ENCODE results near the gene IL1RAPL2.

GRCh38 chrX:104864296-104864695 is 298.3 kb downstream of the IL1RAPL2 start:
- TF ChIP-seq, protein P1, sequence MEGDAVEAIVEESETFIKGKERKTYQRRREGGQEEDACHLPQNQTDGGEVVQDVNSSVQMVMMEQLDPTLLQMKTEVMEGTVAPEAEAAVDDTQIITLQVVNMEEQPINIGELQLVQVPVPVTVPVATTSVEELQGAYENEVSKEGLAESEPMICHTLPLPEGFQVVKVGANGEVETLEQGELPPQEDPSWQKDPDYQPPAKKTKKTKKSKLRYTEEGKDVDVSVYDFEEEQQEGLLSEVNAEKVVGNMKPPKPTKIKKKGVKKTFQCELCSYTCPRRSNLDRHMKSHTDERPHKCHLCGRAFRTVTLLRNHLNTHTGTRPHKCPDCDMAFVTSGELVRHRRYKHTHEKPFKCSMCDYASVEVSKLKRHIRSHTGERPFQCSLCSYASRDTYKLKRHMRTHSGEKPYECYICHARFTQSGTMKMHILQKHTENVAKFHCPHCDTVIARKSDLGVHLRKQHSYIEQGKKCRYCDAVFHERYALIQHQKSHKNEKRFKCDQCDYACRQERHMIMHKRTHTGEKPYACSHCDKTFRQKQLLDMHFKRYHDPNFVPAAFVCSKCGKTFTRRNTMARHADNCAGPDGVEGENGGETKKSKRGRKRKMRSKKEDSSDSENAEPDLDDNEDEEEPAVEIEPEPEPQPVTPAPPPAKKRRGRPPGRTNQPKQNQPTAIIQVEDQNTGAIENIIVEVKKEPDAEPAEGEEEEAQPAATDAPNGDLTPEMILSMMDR (IDR thresholded peaks at IDR 0.05 in 4 of 5, conservative IDR thresholded peaks at IDR 0.05 in 1 of 5): no peak
- TF ChIP-seq POLR2A (IDR thresholded peaks at IDR 0.05): no peak
